Adrenal gland (tissue), 12 donors: ENCODE data around the gene ARRB2. TPM values are rescaled to one million over a fixed set of nuclear protein-coding genes. Genes with fewer than 3 reads are reported as not detected.
A peak's percentile ranks its signal among the peaks of the same experiment; 100 is the strongest.

Source experiments
- DNase-seq, 7 donors: peaks; one replicate each; pipeline ENCODE4 v3.0.0-alpha.2; 2019 to 2020
- H3K27ac ChIP-seq, 5 donors: fragments of 200-600 bp; sonication (generic) in 4 of 5; 1 replicate in 3 of 5; 2 replicates in 2 of 5; pipeline versions ENCODE4 v1.5.1 to v1.8.0; 2016 to 2020; ENCODE audit warnings: mild to moderate bottlenecking in 1 of 5
- H3K27me3 ChIP-seq: fragments of 200-600 bp; 2 replicates; pipeline ENCODE4 v1.8.0; 2021
- H3K36me3 ChIP-seq, 2 donors: fragments of 200-600 bp; replicated peaks in 1 of 2; 1 replicate in 1 of 2; 2 replicates in 1 of 2; pipeline versions ENCODE4 v1.5.1 to v1.8.0; 2018 to 2022
- H3K4me1 ChIP-seq, 2 donors: fragments of 200-600 bp; replicated peaks in 1 of 2; 1 replicate in 1 of 2; 2 replicates in 1 of 2; pipeline versions ENCODE4 v1.5.1 to v1.8.0; 2018 to 2021
- H3K4me3 ChIP-seq, 4 donors: fragments of 200-600 bp; sonication (generic) in 3 of 4; one replicate each; pipeline ENCODE4 v1.5.1; 2016 to 2018
- H3K9me3 ChIP-seq, 3 donors: fragments of 200-600 bp; sonication (generic) in 1 of 3; replicated peaks in 1 of 3; 1 replicate in 2 of 3; 2 replicates in 1 of 3; pipeline versions ENCODE4 v1.5.1 to v1.8.0; 2016 to 2021
- POLR2A ChIP-seq, 2 donors: fragments of 450-650 bp; IDR thresholded peaks; one replicate each; pipeline ENCODE4 v1.6.1; 2017; ENCODE audit warnings: antibody characterized with exemption in 2 of 2, mild to moderate bottlenecking in 2 of 2, moderate library complexity in 1 of 2
- WGBS, 4 donors: extraction: QIAGEN DNeasy Blood & Tissue Kit in 2 of 4; methylation state at CpG; one replicate each; pipeline versions ENCODE4 v1.1.5 to v1.1.7; 2013 to 2017; 5-methylcytosine and 5-hydroxymethylcytosine counted together
- intact Hi-C, 2 donors: fragments of 100-400 bp; cut with DNase I; formaldehyde crosslinking; loops; one replicate each; pipeline versions ENCODE4 v1.14.1 to v1.15.0; 2022 to 2023
- polyA plus RNA-seq, 3 donors: library from polyadenylated mRNA; stranded (reverse); fragments of 200-250 nt in 2 of 3; fragments of 350-450 nt in 1 of 3; fragmentation: Illumina TruSeq in 1 of 3; extraction: RNeasy Lipid Tissue Mini Kit (QIAGEN cat#74804) in 1 of 3; gene quantifications; one replicate each; pipeline ENCODE4 v1.2.3, GENCODE V29; 2013 to 2014
- total RNA-seq, 9 donors: library from RNA; depleted of rRNA in 4 of 9; stranded (reverse); fragments of >200 nt in 4 of 9; fragments of 120-200 nt in 1 of 9; fragmentation: NEBNext Ultra II Directional in 1 of 9; extraction: Animal tissue kit (Norgen Biotek cat#: 25700) in 1 of 9; gene quantifications; one replicate each; pipeline versions ENCODE4 v1.1.0 to v1.2.4, GENCODE V29; 2013 to 2023
- TF ChIP-seq, protein P1 (sequence below), 6 experiments: fragments of 450-650 bp in 4 of 6; fragments of 200-600 bp in 2 of 6; sonication (generic) in 1 of 6; IDR thresholded peaks; 1 replicate in 5 of 6; 2 replicates in 1 of 6; pipeline versions ENCODE4 v1.5.1 to v1.8.0; 2016 to 2021; ENCODE audit warnings: antibody characterized with exemption in 6 of 6, mild to moderate bottlenecking in 2 of 6, moderate library complexity in 1 of 6
- donor health status: healthy with polysubstance abuse.
- donor health status: Bipolar disorder and iron deficiency.
- donor health status: DM: yes; HTN: yes; CAD: no.
- donor health status: DM: no; HTN: no; CAD: no.
- donor health status: DM: no; HTN: no; CAD: no.
- donor health status: DM: yes; HTN: yes; CAD: no.

ARRB2 gene
- total and polyA plus RNA-seq, 12 donors = 14.6 to 130 (median 60.0) TPM

DNA sequence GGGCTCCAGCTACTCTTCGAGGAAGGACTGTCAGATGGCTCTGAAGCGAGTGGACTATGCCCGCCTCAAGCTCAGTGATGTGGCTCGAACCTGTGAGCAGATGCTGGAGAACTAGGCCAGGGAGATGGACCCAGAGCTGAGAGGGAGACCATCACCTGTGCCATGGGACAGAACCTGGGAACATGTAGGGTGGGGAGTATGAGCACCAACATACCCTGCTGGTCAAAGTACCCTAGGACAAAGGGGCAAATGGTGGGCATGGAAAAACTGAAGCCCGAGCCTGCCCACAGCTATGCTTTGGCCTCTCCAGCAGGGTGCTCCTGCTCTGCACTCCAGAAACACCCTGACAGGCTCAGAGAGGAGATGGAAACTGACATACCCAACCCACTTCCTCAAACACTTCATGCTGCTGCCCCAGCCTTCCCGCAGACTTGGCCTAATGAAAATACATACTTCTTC is 22.7 kb downstream of the ARRB2 start:
- WGBS, 4 donors = 83 to 90% (median 85%) methylated on average over 6 of the region's 6 CpGs
- no peaks in the 10 kb centered on the region for H3K27me3 ChIP-seq
- no peaks in the 10 kb centered on the region for H3K36me3 ChIP-seq
- peak in 1 of 7 donors; percentile 51 for DNase-seq
- peak overlapping the region in 1 of 5 donors; percentile 76 for H3K27ac ChIP-seq
- intact Hi-C loops = loop anchor here in 1 of 2 donors (10.0 kb wide), 1 partner anchor 52 kb away; the partner anchor contains the start of genes GLTPD2 and VMO1
- no peaks in the 10 kb centered on the region for H3K9me3 ChIP-seq
- peaks cover 0 to 14% of the 10 kb centered on the region in 2 donors for H3K4me1 ChIP-seq
- H3K4me3 ChIP-seq = no peak overlapping the region
- TF ChIP-seq, protein P1, sequence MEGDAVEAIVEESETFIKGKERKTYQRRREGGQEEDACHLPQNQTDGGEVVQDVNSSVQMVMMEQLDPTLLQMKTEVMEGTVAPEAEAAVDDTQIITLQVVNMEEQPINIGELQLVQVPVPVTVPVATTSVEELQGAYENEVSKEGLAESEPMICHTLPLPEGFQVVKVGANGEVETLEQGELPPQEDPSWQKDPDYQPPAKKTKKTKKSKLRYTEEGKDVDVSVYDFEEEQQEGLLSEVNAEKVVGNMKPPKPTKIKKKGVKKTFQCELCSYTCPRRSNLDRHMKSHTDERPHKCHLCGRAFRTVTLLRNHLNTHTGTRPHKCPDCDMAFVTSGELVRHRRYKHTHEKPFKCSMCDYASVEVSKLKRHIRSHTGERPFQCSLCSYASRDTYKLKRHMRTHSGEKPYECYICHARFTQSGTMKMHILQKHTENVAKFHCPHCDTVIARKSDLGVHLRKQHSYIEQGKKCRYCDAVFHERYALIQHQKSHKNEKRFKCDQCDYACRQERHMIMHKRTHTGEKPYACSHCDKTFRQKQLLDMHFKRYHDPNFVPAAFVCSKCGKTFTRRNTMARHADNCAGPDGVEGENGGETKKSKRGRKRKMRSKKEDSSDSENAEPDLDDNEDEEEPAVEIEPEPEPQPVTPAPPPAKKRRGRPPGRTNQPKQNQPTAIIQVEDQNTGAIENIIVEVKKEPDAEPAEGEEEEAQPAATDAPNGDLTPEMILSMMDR (IDR thresholded peaks at IDR 0.05) = peak in 5 of 6 experiments; percentile 20 to 35 (median 31)
- no peak for TF ChIP-seq POLR2A (IDR thresholded peaks at IDR 0.05)

DNA sequence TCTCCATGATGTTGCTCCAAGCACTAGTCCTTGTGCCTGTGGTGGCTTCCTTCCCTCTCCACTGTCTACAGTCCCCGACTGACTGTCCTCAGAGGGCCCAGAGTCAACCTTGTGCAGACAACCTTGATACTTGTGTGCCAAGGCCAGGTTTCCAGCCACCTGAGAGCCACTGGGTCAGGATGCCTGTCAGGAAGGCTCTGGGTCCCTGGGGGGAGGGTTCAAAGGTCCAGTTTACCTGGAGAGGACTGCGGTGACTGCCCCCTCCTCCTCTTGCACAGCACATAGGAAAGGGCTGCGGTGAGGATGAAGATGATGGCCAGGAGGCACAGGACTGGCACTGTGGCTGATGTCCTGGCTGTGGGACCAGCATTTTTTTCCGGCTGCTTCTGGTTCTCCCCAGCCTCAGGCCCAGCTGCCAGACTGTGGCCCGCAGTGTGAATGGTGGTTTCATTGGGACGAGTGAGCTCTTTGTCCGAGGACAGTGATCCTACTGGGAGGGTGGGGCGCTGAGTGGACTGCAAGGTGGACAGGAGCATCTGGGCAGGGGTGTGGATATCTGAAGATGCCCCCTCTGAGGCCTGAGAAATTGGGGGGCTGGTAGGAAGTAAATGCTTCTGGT is 24.5 kb downstream of the ARRB2 start:
- Histone ChIP-seq H3K4me3 (no peak overlapping the region), H3K27me3 (no peaks in the 10 kb centered on the region), H3K9me3 (no peaks in the 10 kb centered on the region), H3K36me3 (no peaks in the 10 kb centered on the region), H3K27ac (peak overlapping the region in 1 of 5 donors; percentile 76), H3K4me1 (peaks cover 6 to 25% of the 10 kb centered on the region in 2 donors)
- TF ChIP-seq, protein P1 (IDR thresholded peaks at IDR 0.05) = no peak
- no peak for TF ChIP-seq POLR2A (IDR thresholded peaks at IDR 0.05)
- DNase-seq = no peak
- intact Hi-C loops = loop anchor here in 1 of 2 donors (10.0 kb wide), 1 partner anchor 50 kb away; the partner anchor contains the start of genes GLTPD2 and VMO1
- 85 to 91% (median 87%) methylated on average over 4 to 8 of the region's 8 CpGs for WGBS, 4 donors

DNA sequence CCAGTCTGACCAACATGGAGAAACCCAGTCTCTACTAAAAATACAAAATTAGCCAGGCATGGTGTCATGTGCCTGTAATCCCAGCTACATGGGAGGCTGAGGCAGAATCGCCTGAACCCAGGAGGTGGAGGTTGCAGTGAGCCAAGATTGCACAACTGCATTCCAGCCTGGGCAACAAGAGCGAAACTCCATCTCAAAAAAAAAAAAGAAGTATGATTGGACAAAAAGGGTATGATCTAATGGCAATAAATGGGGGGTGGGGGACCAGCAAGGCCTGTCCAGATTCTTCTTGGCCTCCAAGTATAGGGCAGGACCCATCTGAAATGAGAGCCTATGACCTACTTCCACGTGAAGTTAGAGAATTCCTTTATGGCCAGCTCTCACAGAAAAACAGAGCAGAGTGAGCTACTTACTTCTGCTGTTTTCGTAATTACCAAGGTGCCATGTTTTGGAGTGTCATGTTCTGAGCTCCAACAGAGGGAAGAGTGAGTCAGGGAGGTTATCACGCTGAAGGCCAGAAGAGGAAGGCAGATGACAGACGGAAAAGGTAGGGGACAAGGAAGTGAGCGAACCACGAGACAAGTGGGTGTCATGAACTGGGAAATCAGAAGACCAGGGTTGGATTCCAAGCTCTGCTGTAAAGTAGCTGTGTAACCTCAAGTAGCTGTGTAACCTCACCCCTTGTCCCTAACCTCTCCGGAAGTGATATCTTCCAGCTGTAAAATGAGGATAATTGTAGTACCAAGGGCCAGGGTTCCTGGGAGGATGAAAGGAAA is 25.6 kb downstream of the ARRB2 start:
- no peaks in the 10 kb centered on the region for H3K27me3 ChIP-seq
- TF ChIP-seq, protein P1 (IDR thresholded peaks at IDR 0.05) = no peak
- TF ChIP-seq POLR2A (IDR thresholded peaks at IDR 0.05) = no peak
- peaks cover 6 to 25% of the 10 kb centered on the region in 2 donors for H3K4me1 ChIP-seq
- no peaks in the 10 kb centered on the region for H3K9me3 ChIP-seq
- H3K4me3 ChIP-seq = no peak overlapping the region
- WGBS, 4 donors = 58 to 63% (median 61%) methylated on average over 9 of the region's 9 CpGs
- H3K36me3 ChIP-seq = no peaks in the 10 kb centered on the region
- peak in 4 of 7 donors; percentile 50 to 73 (median 66) for DNase-seq
- H3K27ac ChIP-seq = peak overlapping the region in 4 of 5 donors; percentile 12 to 76 (median 38)
- intact Hi-C loops = loop anchor here in 1 of 2 donors (10.0 kb wide), 1 partner anchor 49 kb away; the partner anchor contains the start of genes GLTPD2 and VMO1
